Stomach smooth muscle (tissue), 2 donors: ENCODE data around the gene MDH2.
"Not testable (repeated sequence)": the region's sequence is repeated elsewhere in the genome, so short reads cannot be mapped to it uniquely, and the experiment has no call there.

Experiments
- H3K27ac ChIP-seq: one replicate; pipeline ENCODE4 v1.7.0; 2013; ENCODE audit warnings: mild to moderate bottlenecking, low read length, inconsistent platforms
- H3K27me3 ChIP-seq, 2 donors: one replicate each; pipeline ENCODE4 v1.7.0; 2013; ENCODE audit warnings: low read length in 2 of 2; ENCODE audit not compliant: insufficient read depth in 2 of 2, control insufficient read depth in 1 of 2
- H3K36me3 ChIP-seq, 2 donors: one replicate each; pipeline ENCODE4 v1.7.0; 2013; ENCODE audit warnings: low read length in 2 of 2; ENCODE audit not compliant: control insufficient read depth in 2 of 2, insufficient read depth in 2 of 2
- H3K4me1 ChIP-seq: one replicate; pipeline ENCODE4 v1.7.0; 2013; ENCODE audit warnings: low read length; ENCODE audit not compliant: control insufficient read depth, insufficient read depth
- H3K4me3 ChIP-seq, 2 donors: one replicate each; pipeline ENCODE4 v1.7.0; 2013; ENCODE audit warnings: low read length in 2 of 2
- H3K9ac ChIP-seq, 2 donors: one replicate each; pipeline ENCODE4 v1.7.0; 2013; ENCODE audit warnings: low read length in 2 of 2, mild to moderate bottlenecking in 1 of 2
- H3K9me3 ChIP-seq, 2 donors: one replicate each; pipeline ENCODE4 v1.7.0; 2013; ENCODE audit warnings: low read length in 2 of 2; ENCODE audit not compliant: control insufficient read depth in 2 of 2
- donor health status: healthy.
- donor health status: Pancreatic carcinoma.

The MDH2 gene

GRCh38 chr7:76071316-76072242 lies 23.7 kb downstream of the MDH2 start:
- H3K9ac ChIP-seq = peak overlapping the region; percentile 52 to 72
- H3K4me1 ChIP-seq = peaks cover 26% of the 10 kb centered on the region
- H3K27ac ChIP-seq = peak overlapping the region; percentile 90
- H3K27me3 ChIP-seq = no peaks in the 10 kb centered on the region
- peaks cover 7 to 11% of the 10 kb centered on the region in 2 donors for H3K36me3 ChIP-seq
- no peaks in the 10 kb centered on the region for H3K9me3 ChIP-seq
- no peak overlapping the region for H3K4me3 ChIP-seq

DNA sequence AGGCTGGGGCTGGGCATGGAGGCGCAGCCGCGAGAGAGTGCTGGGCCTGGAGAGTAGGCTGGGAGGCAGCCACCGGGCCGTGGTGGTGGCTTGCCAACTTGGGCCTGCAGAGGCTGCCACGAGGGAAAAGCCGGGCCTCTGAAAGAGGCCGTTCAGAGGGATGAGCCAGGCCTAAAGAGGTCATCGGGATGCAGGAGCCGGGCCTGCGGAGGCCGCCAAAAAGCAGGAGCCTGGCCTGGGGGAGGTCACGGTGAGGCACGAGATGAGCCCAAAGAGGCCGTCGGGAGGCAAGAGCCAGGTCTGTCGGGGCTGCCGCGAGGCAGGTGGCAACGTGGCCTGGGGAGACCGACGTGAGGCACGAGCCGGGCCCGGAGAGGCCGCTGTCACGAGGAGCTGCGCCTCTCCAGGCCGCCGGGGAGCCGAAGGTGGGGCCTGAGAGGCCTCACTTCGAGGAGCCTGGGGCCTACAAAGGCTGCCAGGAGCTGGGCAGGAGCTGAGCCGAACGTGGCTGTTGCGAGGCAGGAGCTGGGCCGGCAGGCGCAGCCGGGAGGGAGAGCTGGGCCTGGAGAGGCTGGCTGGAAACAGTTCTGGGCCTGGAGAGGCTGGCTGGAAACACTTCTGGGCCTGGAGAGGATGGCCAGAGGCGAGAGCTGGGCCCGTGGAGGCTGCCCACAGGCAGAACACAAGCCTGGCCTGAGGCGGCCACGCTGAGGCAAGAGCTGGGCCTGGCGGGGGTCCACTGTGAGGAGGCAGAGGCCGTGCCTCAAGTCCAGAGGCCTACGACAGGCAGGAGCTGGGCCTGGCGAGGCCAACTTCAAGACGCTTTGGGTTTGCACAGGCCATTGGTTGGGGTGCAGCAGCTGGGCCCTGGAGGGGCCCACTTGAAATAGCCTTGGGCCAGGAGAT lies 24.6 kb downstream of the MDH2 start:
- Histone ChIP-seq H3K27ac (peak overlapping the region; percentile 90), H3K9ac (no peak overlapping the region), H3K9me3 (no peaks in the 10 kb centered on the region)

DNA sequence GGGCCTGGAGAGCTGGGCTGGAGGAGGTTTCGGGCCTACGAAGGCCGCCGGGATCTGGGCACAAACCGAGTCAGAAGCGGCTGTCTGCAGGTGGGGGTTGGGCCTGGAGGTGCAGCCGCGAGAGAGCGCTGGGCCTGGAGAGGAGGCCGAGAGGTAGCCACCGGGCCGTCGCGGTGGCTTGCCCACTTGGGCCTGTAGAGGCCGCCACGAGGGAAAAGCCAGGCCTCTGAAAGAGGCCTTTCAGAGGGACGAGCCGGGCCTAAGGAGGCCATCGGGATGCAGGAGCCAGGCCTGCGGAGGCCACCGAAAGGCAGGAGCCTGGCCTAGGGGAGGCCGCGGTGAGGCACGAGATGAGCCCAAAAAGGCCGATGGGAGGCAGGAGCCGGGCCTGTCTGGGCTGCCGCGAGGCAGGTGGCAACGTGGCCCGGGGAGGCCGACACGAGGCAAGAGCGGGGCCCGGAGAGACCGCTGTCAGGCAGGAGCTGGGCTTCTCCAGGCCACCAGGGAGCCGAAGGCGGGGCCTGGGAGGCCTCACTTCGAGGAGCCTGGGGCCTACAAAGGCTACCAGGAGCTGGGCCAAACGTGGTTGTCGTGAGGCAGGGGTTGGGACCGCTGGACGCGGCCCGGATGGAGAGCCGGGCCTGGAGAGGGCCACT lies 25.6 kb downstream of the MDH2 start:
- no peak overlapping the region for H3K9ac ChIP-seq
- H3K27me3 ChIP-seq = no peaks in the 10 kb centered on the region
- H3K4me3 ChIP-seq = no peak overlapping the region
- H3K36me3 ChIP-seq = no peaks in the 10 kb centered on the region
- H3K4me1 ChIP-seq = peaks cover 26% of the 10 kb centered on the region
- no peaks in the 10 kb centered on the region for H3K9me3 ChIP-seq
- H3K27ac ChIP-seq = no peak overlapping the region

More for the DNA sequence above, 24.6 kb downstream of the MDH2 start:
- Histone ChIP-seq H3K36me3 (peaks cover 0 to 4% of the 10 kb centered on the region in 2 donors), H3K4me3 (no peak overlapping the region), H3K4me1 (peaks cover 26% of the 10 kb centered on the region), H3K27me3 (no peaks in the 10 kb centered on the region)

GRCh38 chr7:76074306-76074971 lies 26.5 kb downstream of the MDH2 start:
- Histone ChIP-seq H3K9ac (no peak overlapping the region), H3K27ac (no peak overlapping the region), H3K27me3 (no peaks in the 10 kb centered on the region), H3K9me3 (no peaks in the 10 kb centered on the region), H3K4me3 (no peak overlapping the region), H3K36me3 (no peaks in the 10 kb centered on the region), H3K4me1 (peaks cover 20% of the 10 kb centered on the region)

GRCh38 chr7:76074972-76075370 lies 27.1 kb downstream of the MDH2 start:
- H3K27ac ChIP-seq = no peak overlapping the region
- H3K4me3 ChIP-seq = no peak overlapping the region
- no peaks in the 10 kb centered on the region for H3K9me3 ChIP-seq
- peaks cover 15% of the 10 kb centered on the region for H3K4me1 ChIP-seq
- H3K9ac ChIP-seq = no peak overlapping the region
- no peaks in the 10 kb centered on the region for H3K27me3 ChIP-seq
- no peaks in the 10 kb centered on the region for H3K36me3 ChIP-seq

GRCh38 chr7:76076995-76077394 lies 29.1 kb downstream of the MDH2 start:
- Histone ChIP-seq H3K4me3 (no peak overlapping the region), H3K9me3 (no peaks in the 10 kb centered on the region), H3K9ac (no peak overlapping the region), H3K36me3 (no peaks in the 10 kb centered on the region), H3K4me1 (no peaks in the 10 kb centered on the region), H3K27ac (no peak overlapping the region), H3K27me3 (no peaks in the 10 kb centered on the region)

DNA sequence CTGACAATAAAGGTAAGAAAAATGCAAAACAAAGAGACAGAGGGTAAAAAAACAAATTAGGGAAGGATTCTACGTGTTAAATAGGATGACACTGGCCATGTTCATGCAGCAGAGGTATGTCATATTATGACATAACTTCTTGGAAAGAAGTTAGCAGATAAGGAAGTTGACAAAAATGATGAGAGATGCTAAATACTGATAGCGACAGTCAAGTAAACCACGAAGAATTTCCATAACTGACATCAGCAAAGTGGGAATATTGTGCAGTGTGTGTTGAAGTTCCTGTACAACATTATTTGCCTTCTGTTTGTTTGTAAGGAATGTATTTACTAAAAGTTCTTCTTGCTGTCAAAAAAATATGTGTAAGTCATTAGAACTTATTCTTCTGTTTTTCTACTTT lies 29.5 kb downstream of the MDH2 start:
- Histone ChIP-seq H3K9me3 (no peaks in the 10 kb centered on the region), H3K27me3 (no peaks in the 10 kb centered on the region), H3K4me3 (no peak overlapping the region), H3K9ac (no peak overlapping the region), H3K36me3 (no peaks in the 10 kb centered on the region), H3K4me1 (no peaks in the 10 kb centered on the region), H3K27ac (no peak overlapping the region)

- Histone ChIP-seq H3K9me3 (no peaks in the 10 kb centered on the region), H3K9ac (no peak overlapping the region), H3K4me1 (no peaks in the 10 kb centered on the region), H3K36me3 (no peaks in the 10 kb centered on the region), H3K27me3 (no peaks in the 10 kb centered on the region), H3K27ac (no peak overlapping the region), H3K4me3 (no peak overlapping the region)
Observed at GRCh38 chr7:76080204-76080603, 32.3 kb downstream of the MDH2 start.

- H3K4me3 ChIP-seq, H3K4me1 ChIP-seq, H3K9me3 ChIP-seq, H3K27me3 ChIP-seq, H3K27ac ChIP-seq, H3K9ac ChIP-seq, H3K36me3 ChIP-seq: not testable (repeated sequence)
Observed at GRCh38 chr7:76084115-76084514, 36.2 kb downstream of the MDH2 start.

DNA sequence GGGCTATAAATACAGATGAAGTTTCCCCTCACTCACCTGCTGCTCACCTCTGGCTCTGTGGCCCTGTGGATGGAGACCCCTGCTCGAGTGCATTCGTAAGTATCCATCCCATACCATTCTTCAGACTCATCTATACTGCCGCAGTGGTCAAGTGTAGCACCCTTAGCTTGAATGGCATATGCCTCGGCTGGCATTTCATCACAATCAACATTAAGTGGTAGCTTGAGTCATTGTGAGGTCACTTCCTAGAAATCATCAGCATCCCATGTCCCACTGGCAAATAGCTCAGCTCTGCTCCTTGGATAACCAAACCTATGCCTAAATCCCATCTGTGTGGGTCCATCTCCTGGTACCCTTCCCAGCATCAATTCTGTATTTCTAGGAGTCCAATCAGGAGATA lies 38.2 kb downstream of the MDH2 start:
- Histone ChIP-seq H3K9me3 (no peaks in the 10 kb centered on the region), H3K27ac (no peak overlapping the region), H3K9ac (no peak overlapping the region), H3K4me1 (no peaks in the 10 kb centered on the region), H3K36me3 (no peaks in the 10 kb centered on the region), H3K4me3 (no peak overlapping the region), H3K27me3 (no peaks in the 10 kb centered on the region)
